22Rv1 (cell line): ENCODE results near the gene NFATC3.

Source experiments
- H3K27ac ChIP-seq: fragments of 450-650 bp; 2 replicates; pipeline ENCODE4 v1.5.1; 2017
- CTCF ChIP-seq: fragments of 450-650 bp; IDR thresholded peaks from 2 replicates; pipeline ENCODE4 v1.5.1; 2017; ENCODE audit warnings: mild to moderate bottlenecking
- ZFX ChIP-seq: fragments of 450-650 bp; IDR thresholded peaks from 2 replicates; pipeline ENCODE4 v1.6.1; 2017; ENCODE audit warnings: antibody characterized with exemption, borderline replicate concordance

Gene NFATC3

DNA sequence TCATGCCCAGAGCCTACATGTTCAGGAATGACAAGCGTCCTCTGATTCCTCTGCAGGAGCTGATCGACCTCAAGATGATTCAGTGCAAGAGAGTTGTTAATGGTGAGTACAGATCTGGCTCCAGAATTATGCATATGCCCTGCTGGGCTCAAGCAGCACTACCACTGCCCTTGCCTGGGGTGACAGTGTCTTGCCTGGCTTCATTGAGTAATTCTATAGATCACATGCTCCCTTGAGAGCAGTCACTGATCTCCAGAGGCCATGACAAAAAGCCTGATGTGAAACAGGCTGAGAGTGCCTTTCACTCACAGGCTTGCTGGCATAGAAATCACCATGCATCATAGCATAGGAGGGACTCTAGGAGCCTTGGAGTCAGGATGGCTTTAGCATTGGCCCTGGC is 35.7 kb upstream of the NFATC3 start:
- TF ChIP-seq CTCF (no peak), ZFX (no peak)
- H3K27ac ChIP-seq = no peak overlapping the region

DNA sequence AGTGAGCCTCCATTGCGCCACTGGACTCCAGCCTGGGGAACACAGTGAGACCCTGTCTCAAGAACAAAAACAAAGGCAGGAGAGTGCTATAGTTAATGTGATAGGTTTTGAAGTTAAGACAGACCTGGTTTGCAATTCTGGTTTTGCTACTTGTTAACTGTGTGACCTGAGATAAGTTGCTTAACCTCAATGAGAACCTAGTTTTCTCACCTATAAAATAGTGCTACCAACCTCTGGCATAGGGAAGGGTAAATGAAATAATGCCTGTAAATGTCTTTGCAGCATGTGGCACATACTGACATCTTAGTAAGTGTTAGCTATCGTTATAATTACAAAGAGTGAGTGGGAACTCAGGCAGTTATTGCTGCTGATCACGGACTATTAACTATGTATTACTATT is 29.8 kb upstream of the NFATC3 start:
- TF ChIP-seq CTCF (no peak), ZFX (no peak)
- H3K27ac ChIP-seq = no peak overlapping the region

GRCh38 chr16:68059804-68060203 is 25.4 kb upstream of the NFATC3 start:
- no peak for TF ChIP-seq ZFX
- TF ChIP-seq CTCF = no peak
- H3K27ac ChIP-seq = no peak overlapping the region

DNA sequence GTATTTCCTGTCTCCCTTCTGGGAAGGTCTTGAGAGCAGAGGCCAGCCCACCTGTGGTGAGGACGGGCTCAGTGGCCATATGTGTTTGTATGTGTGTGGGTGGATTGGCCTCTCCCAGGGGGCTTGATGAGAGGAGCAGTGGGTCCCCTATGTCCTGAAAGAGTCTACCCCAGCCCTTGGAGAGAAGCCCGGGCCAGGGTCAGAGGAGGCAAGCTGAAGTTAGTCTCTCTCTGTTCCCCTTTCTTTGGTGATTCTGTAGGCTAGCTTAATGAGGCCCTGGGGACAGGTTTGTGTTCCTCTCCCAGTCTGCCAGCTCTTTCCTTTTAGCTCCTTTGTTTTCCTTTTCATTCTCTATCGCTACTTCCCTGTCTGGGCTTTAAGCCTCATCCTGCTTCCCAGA is 23.8 kb upstream of the NFATC3 start:
- no peak for TF ChIP-seq ZFX
- no peak for TF ChIP-seq CTCF
- no peak overlapping the region for H3K27ac ChIP-seq

DNA sequence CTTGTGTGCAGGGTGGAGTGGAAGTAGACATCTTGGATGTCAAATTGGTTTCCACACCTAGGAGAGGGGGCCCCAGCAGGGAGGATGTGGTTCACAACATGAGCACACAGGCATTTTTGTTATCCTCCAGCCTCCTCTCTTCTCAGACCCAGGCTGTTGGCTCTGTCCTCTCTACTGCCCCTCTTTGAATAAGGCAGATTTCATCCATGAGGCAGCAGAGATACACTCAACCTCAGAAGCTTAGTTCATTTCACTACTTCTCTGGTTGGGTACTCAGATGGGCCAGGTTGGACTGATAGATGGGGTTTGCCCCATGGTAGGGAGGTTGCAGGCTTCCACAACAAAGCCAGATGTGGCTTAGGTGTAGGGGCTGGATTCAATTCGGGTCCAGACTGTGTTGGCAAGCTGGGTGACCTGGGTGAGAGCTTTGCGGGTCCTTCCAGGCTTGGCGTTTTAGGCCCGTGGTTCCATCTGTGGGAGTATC is 22.2 kb upstream of the NFATC3 start:
- no peak for TF ChIP-seq CTCF
- TF ChIP-seq ZFX = no peak
- H3K27ac ChIP-seq = no peak overlapping the region

DNA sequence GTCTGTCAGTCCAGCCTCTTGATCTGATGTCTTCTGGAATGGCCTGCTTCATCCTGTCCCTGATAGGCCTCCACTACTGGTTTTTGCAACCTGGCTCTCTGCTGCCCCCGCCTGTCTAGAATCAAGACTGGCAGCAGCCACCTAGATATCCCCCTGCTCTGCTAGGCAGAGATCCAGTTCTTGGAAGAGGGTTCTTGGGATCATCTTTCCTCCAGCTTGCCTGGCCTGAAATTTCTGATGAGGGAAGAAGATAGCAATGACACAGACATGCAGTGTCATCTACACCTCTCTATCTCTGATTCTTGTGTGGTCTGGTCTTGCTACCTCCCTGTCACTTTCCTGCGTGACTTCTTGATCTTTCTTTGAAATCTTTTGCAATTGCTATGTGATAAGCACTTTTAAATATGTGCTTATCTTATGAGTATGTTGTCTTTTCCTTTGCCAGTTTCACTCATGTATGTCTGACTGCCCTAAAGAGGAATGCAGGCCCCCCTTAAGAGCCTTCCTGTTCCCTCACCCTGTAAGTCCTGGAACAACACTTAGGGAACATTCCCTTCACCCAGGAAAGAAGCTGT is 20.3 kb upstream of the NFATC3 start:
- TF ChIP-seq CTCF = peak; percentile 92
- no peak for TF ChIP-seq ZFX
- H3K27ac ChIP-seq = no peak overlapping the region

GRCh38 chr16:68065716-68066305 is 19.4 kb upstream of the NFATC3 start:
- no peak overlapping the region for H3K27ac ChIP-seq

More at GRCh38 chr16:68065716-68066305, 19.4 kb upstream of the NFATC3 start:
- TF ChIP-seq CTCF (no peak), ZFX (no peak)
